Head of caudate nucleus (tissue), 42 donors: ENCODE results near the gene TDRD12.
A peak's percentile ranks its signal among the peaks of the same experiment; 100 is the strongest.

Source experiments
- DNase-seq, 42 donors: peaks; one replicate each; pipeline versions ENCODE4 v3.0.0 to v3.0.0-alpha.2; 2020 to 2021; ENCODE audit warnings: mixed read lengths in 7 of 42
- intact Hi-C: fragments of 100-400 bp; cut with DNase I; formaldehyde crosslinking; loops from one replicate; pipeline ENCODE4 v1.15.0; 2022

The TDRD12 gene

GRCh38 chr19:32870981-32871451, 151.4 kb downstream of the TDRD12 start:
- intact Hi-C loops = no loop called here
- DNase-seq = peak in 5 of 42 donors; percentile 17 to 41 (median 27)

DNA sequence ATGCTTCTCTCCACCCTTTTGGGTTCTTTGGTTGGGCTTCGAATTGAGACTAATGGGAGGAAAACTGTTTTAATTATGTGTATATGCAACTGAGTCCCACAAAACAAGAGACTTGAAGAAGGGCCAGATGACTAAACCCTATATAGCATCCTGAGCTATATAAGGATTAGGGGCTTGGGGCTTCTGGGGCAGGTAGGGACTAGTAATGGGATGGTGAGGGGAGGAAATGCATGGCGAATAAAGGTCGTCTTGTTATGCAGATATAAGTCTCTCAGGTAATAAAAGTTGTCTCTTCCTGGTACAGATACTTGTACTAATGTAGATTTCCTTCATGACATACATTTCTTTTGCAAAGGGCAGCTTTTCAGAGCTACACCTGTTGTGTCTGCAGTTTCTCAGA, 152.8 kb downstream of the TDRD12 start:
- no peak for DNase-seq
- intact Hi-C loops = no loop called here

DNA sequence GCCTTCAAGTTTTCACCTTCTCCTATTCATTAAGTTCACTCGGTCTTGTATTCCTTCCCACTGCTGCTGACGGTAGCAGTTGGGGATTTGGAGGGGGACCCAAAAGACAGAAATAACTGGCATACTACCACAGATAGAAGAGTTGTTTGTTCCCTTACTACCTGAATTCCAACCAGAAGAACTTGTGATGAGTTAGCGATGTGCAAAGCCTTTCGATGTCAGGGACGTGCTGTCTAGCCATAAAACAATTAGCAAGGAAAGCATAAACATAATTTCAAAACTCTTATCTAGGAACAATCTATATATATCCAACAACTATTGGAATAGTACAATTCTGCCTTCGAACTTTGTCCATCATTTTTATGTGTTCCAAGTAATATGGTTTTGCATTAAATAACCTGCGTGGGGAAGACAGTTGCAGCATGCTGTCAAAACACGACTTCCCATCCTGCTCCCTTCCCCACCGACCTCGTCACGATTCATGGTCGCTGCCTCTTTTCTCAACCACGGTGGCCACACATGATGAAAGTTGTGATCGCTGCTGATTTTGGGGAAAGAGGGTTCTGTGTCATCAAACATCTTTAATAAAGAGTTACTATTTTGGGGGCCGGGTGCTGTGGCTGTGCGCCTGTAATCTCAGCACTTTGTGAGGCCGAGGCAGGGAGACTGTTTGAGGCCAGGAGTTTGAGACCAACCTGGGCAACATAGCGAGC, 153.8 kb downstream of the TDRD12 start:
- peak in 4 of 42 donors; percentile 0 to 32 (median 28) for DNase-seq
- intact Hi-C loops = no loop called here

DNA sequence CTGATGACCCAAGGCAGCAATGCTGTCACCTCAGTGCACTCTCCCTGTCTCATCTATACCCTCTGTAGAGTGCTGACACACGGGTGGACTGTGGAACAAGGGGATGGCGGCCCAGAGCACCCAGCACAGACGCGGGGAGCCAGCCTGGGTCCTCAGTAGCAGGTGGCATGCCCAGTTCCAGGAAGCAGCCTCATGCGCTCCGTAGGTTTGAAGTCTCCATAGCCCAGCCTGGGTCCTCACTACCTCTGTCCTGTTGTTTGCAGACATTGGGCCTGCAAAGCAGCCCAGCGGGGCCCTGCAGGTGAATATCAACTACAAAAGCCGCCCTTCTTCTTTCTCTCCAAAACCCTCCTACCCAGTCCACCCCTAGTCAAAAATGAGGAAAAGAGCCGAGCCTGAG, 155.0 kb downstream of the TDRD12 start:
- intact Hi-C loops = no loop called here
- DNase-seq = peak in 3 of 42 donors; percentile 5 to 13 (median 10)

DNA sequence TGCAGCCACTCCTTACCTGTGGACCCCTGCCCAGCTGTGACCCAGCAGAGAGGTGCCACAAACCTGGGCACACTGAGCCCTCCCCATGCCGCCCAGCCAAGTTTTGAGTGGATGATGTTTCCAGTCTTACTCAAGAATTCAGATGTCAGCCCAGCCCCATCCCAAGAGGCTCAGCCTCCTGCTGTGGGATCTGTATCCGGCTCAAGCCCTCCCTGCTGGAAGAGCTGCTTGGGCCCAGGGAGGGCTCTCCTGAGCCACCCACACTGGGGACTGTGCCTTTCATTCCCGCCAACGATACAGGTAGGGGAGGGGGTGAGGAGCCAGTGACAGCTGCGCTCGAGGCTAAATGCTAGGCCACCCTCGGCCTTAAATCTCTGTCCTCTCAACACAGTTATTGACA, 155.9 kb downstream of the TDRD12 start:
- intact Hi-C loops = no loop called here
- DNase-seq = peak in 4 of 42 donors; percentile 2 to 35 (median 14)

GRCh38 chr19:32876236-32876918, 156.8 kb downstream of the TDRD12 start:
- peak in 4 of 42 donors; percentile 13 to 25 (median 18) for DNase-seq
- intact Hi-C loops = no loop called here

GRCh38 chr19:32876919-32877285, 157.3 kb downstream of the TDRD12 start:
- intact Hi-C loops = no loop called here
- DNase-seq = peak in 3 of 42 donors; percentile 4 to 6 (median 5)
